Measurements from ENCODE around the gene SNAPIN.
"Not testable (repeated sequence)": the region's sequence is repeated elsewhere in the genome, so short reads cannot be mapped to it uniquely, and the experiment has no call there.

Gene SNAPIN

GRCh38 chr1:153638261-153638660 is 20.2 kb upstream of the SNAPIN start:
- H4K20me1 ChIP-seq (ENCODE audit: insufficient read depth, low read length): no peaks in the 10 kb centered on the region
- no peak overlapping the region for H3K4me3 ChIP-seq (ENCODE audit: low read depth, low read length, poor library complexity, severe bottlenecking)
- no peaks in the 10 kb centered on the region for H3K27me3 ChIP-seq (ENCODE audit: insufficient read depth, low read length)
- no peaks in the 10 kb centered on the region for H3K9me3 ChIP-seq (ENCODE audit: low read length)
- TF ChIP-seq EZH2 (IDR thresholded peaks at IDR 0.05; ENCODE audit: borderline replicate concordance, low read length) (no peak), CTCF (IDR thresholded peaks at IDR 0.05; ENCODE audit: low read length) (no peak)
- peaks cover 14% of the 10 kb centered on the region for H3K4me1 ChIP-seq (ENCODE audit: insufficient read depth, low read length, severe bottlenecking)
- H3K9ac ChIP-seq (ENCODE audit: low read length): no peak overlapping the region
- peaks cover 75% of the 10 kb centered on the region for H3K36me3 ChIP-seq (ENCODE audit: insufficient read depth, low read length)
- H3K79me2 ChIP-seq (ENCODE audit: insufficient read depth, low read length): peaks cover 6% of the 10 kb centered on the region; the same call in 1 of the 2 replicates
- no peaks in the 10 kb centered on the region for H3F3A ChIP-seq (ENCODE audit: insufficient read depth, low read length)
- H3K9me2 ChIP-seq (ENCODE audit: low read depth, low read length): no peaks in the 10 kb centered on the region
- no peak overlapping the region for H3K27ac ChIP-seq (ENCODE audit: low read depth, low read length, poor library complexity, severe bottlenecking)
- no peak overlapping the region for H2AFZ ChIP-seq (ENCODE audit: low read length)
- no peak overlapping the region for H3K4me2 ChIP-seq (ENCODE audit: low read length)

GRCh38 chr1:153639280-153639679 is 19.2 kb upstream of the SNAPIN start:
- Histone ChIP-seq H3K27ac (ENCODE audit: low read depth, low read length, poor library complexity, severe bottlenecking) (no peak overlapping the region), H3K9me2 (ENCODE audit: low read depth, low read length) (no peaks in the 10 kb centered on the region), H3K9me3 (ENCODE audit: low read length) (no peaks in the 10 kb centered on the region), H3F3A (ENCODE audit: insufficient read depth, low read length) (no peaks in the 10 kb centered on the region), H3K79me2 (ENCODE audit: insufficient read depth, low read length) (peaks cover 6% of the 10 kb centered on the region; the same call in 1 of the 2 replicates), H2AFZ (ENCODE audit: low read length) (no peak overlapping the region), H3K4me2 (ENCODE audit: low read length) (no peak overlapping the region), H3K27me3 (ENCODE audit: insufficient read depth, low read length) (no peaks in the 10 kb centered on the region), H3K4me1 (ENCODE audit: insufficient read depth, low read length, severe bottlenecking) (peaks cover 10% of the 10 kb centered on the region), H3K4me3 (ENCODE audit: low read depth, low read length, poor library complexity, severe bottlenecking) (no peak overlapping the region), H3K36me3 (ENCODE audit: insufficient read depth, low read length) (peaks cover 85% of the 10 kb centered on the region), H4K20me1 (ENCODE audit: insufficient read depth, low read length) (no peaks in the 10 kb centered on the region), H3K9ac (ENCODE audit: low read length) (no peak overlapping the region)
- TF ChIP-seq CTCF (IDR thresholded peaks at IDR 0.05; ENCODE audit: low read length): no peak
- TF ChIP-seq EZH2 (IDR thresholded peaks at IDR 0.05; ENCODE audit: borderline replicate concordance, low read length): no peak

GRCh38 chr1:153640213-153640612 is 18.3 kb upstream of the SNAPIN start:
- not testable (repeated sequence) for H2AFZ ChIP-seq (ENCODE audit: low read length); H3K9ac ChIP-seq (ENCODE audit: low read length); H3K4me3 ChIP-seq (ENCODE audit: low read depth, low read length, poor library complexity, severe bottlenecking); H3K9me3 ChIP-seq (ENCODE audit: low read length); H3K4me2 ChIP-seq (ENCODE audit: low read length); H3K9me2 ChIP-seq (ENCODE audit: low read depth, low read length); H3K27ac ChIP-seq (ENCODE audit: low read depth, low read length, poor library complexity, severe bottlenecking); H3K4me1 ChIP-seq (ENCODE audit: insufficient read depth, low read length, severe bottlenecking); H3F3A ChIP-seq (ENCODE audit: insufficient read depth, low read length); H3K79me2 ChIP-seq (ENCODE audit: insufficient read depth, low read length); H3K27me3 ChIP-seq (ENCODE audit: insufficient read depth, low read length); H4K20me1 ChIP-seq (ENCODE audit: insufficient read depth, low read length)
- peaks cover 94% of the 10 kb centered on the region for H3K36me3 ChIP-seq (ENCODE audit: insufficient read depth, low read length)

GRCh38 chr1:153640861-153641260 is 17.6 kb upstream of the SNAPIN start:
- Histone ChIP-seq H3K4me3 (ENCODE audit: low read depth, low read length, poor library complexity, severe bottlenecking) (no peak overlapping the region), H3K9me3 (ENCODE audit: low read length) (no peaks in the 10 kb centered on the region), H3K9ac (ENCODE audit: low read length) (no peak overlapping the region), H3K79me2 (ENCODE audit: insufficient read depth, low read length) (no peaks in the 10 kb centered on the region; the same call in 1 of the 2 replicates), H3K4me1 (ENCODE audit: insufficient read depth, low read length, severe bottlenecking) (peaks cover 3% of the 10 kb centered on the region), H3K27ac (ENCODE audit: low read depth, low read length, poor library complexity, severe bottlenecking) (no peak overlapping the region), H4K20me1 (ENCODE audit: insufficient read depth, low read length) (no peaks in the 10 kb centered on the region), H3K4me2 (ENCODE audit: low read length) (no peak overlapping the region), H3F3A (ENCODE audit: insufficient read depth, low read length) (no peaks in the 10 kb centered on the region), H3K27me3 (ENCODE audit: insufficient read depth, low read length) (no peaks in the 10 kb centered on the region), H3K9me2 (ENCODE audit: low read depth, low read length) (no peaks in the 10 kb centered on the region), H2AFZ (ENCODE audit: low read length) (no peak overlapping the region), H3K36me3 (ENCODE audit: insufficient read depth, low read length) (peaks cover 100% of the 10 kb centered on the region)
- TF ChIP-seq CTCF (IDR thresholded peaks at IDR 0.05; ENCODE audit: low read length) (no peak), EZH2 (IDR thresholded peaks at IDR 0.05; ENCODE audit: borderline replicate concordance, low read length) (no peak)
